HFFc6 (cell line): ENCODE data around the gene SH3PXD2A. TPM values are rescaled to one million over a fixed set of nuclear protein-coding genes. Genes with fewer than 3 reads are reported as not detected.

Experiments
- DNase-seq: peaks from one replicate; pipeline ENCODE4 v3.0.0-alpha.2; 2018
- H3K27ac Mint-ChIP-seq: 2 replicates; pipeline ENCODE4 v1.8.0; 2020; ENCODE audit warnings: mild to moderate bottlenecking, mixed read lengths
- H3K27me3 Mint-ChIP-seq: 2 replicates; pipeline ENCODE4 v1.8.0; 2021; ENCODE audit warnings: mild to moderate bottlenecking, moderate library complexity, mixed read lengths; ENCODE audit not compliant: insufficient read depth
- H3K36me3 Mint-ChIP-seq: 2 replicates; pipeline ENCODE4 v1.8.0; 2021; ENCODE audit warnings: low read depth, mixed read lengths
- H3K4me1 Mint-ChIP-seq: 2 replicates; pipeline ENCODE4 v1.8.0; 2020; ENCODE audit warnings: low read depth, mixed read lengths
- H3K4me3 Mint-ChIP-seq: 2 replicates; pipeline ENCODE4 v1.8.0; 2020; ENCODE audit warnings: mild to moderate bottlenecking, moderate library complexity, mixed read lengths
- H3K9me3 Mint-ChIP-seq: 2 replicates; pipeline ENCODE4 v1.8.0; 2020; ENCODE audit warnings: mild to moderate bottlenecking, mixed read lengths
- CTCF ChIP-seq: fragments of 200-600 bp; sonication (generic); IDR thresholded peaks from 2 replicates; pipeline ENCODE4 v1.5.0; 2021; ENCODE audit warnings: antibody characterized with exemption, mild to moderate bottlenecking
- total RNA-seq, 6 experiments: library from RNA; stranded (reverse); fragmentation: NEBNext Ultra II Directional; extraction: Animal tissue kit (Norgen Biotek cat#: 25700); gene quantifications; 2 replicates in 1 of 6; 3 replicates in 5 of 6; pipeline ENCODE4 v1.2.3, GENCODE V29; 2021

Gene SH3PXD2A
- total RNA-seq, 6 experiments from 2014 or later: 75.5 to 113 (median 81.1) TPM

- no peak for DNase-seq
- Mint-ChIP-seq H3K4me3 (no peak overlapping the region), H3K36me3 (peaks cover 28% of the 10 kb centered on the region), H3K27ac (no peak overlapping the region; the same call in 1 of the 2 replicates), H3K27me3 (peaks cover 17% of the 10 kb centered on the region), H3K4me1 (peaks cover 43% of the 10 kb centered on the region), H3K9me3 (no peaks in the 10 kb centered on the region)
- no peak for TF ChIP-seq CTCF
These were observed 233.6 kb downstream of the SH3PXD2A start for GRCh38 chr10:103621783-103622125.

GRCh38 chr10:103620891-103621782, 234.2 kb downstream of the SH3PXD2A start:
- peaks cover 17% of the 10 kb centered on the region for H3K27me3 Mint-ChIP-seq
- no peaks in the 10 kb centered on the region for H3K9me3 Mint-ChIP-seq
- no peak for DNase-seq
- no peak for TF ChIP-seq CTCF
- peaks cover 49% of the 10 kb centered on the region for H3K4me1 Mint-ChIP-seq
- peaks cover 28% of the 10 kb centered on the region for H3K36me3 Mint-ChIP-seq
- H3K27ac Mint-ChIP-seq: peak overlapping the region; percentile 11
- no peak overlapping the region for H3K4me3 Mint-ChIP-seq

- TF ChIP-seq CTCF: no peak
These were observed 235.0 kb downstream of the SH3PXD2A start for GRCh38 chr10:103620352-103620740.

GRCh38 chr10:103619424-103620351, 235.7 kb downstream of the SH3PXD2A start:
- Mint-ChIP-seq H3K9me3 (no peaks in the 10 kb centered on the region), H3K27me3 (peaks cover 20% of the 10 kb centered on the region), H3K4me1 (peaks cover 64% of the 10 kb centered on the region), H3K36me3 (peaks cover 31% of the 10 kb centered on the region), H3K27ac (peak overlapping the region; percentile 83), H3K4me3 (peak overlapping the region; percentile 36)
- no peak for DNase-seq
- peak; percentile 23; the same call in 1 of the 2 replicates for TF ChIP-seq CTCF

More at GRCh38 chr10:103620352-103620740, 235.0 kb downstream of the SH3PXD2A start:
- Mint-ChIP-seq H3K27ac (peak overlapping the region; percentile 11), H3K4me1 (peaks cover 57% of the 10 kb centered on the region), H3K4me3 (no peak overlapping the region), H3K27me3 (peaks cover 18% of the 10 kb centered on the region), H3K36me3 (peaks cover 24% of the 10 kb centered on the region), H3K9me3 (no peaks in the 10 kb centered on the region)
- DNase-seq: no peak

GRCh38 chr10:103618575-103619423, 236.6 kb downstream of the SH3PXD2A start:
- Mint-ChIP-seq H3K9me3 (no peaks in the 10 kb centered on the region), H3K27ac (peak overlapping the region; percentile 83), H3K27me3 (peaks cover 20% of the 10 kb centered on the region), H3K36me3 (peaks cover 32% of the 10 kb centered on the region), H3K4me3 (peak overlapping the region; percentile 36), H3K4me1 (peaks cover 73% of the 10 kb centered on the region)
- no peak for TF ChIP-seq CTCF
- DNase-seq: peak; percentile 37
